KMS-11 (cell line): ENCODE measurements around the gene HCN4.

Experiments
- H2AFZ ChIP-seq: fragments of 200-600 bp; sonication (generic); 2 replicates; pipeline ENCODE4 v1.6.1; 2016; ENCODE audit warnings: antibody characterized with exemption, mixed run types, low read depth
- H3K27ac ChIP-seq: fragments of 200-600 bp; sonication (generic); 2 replicates; pipeline ENCODE4 v1.6.1; 2016; ENCODE audit warnings: mild to moderate bottlenecking, mixed run types
- H3K27me3 ChIP-seq: fragments of 200-600 bp; sonication (generic); 2 replicates; pipeline ENCODE4 v1.6.1; 2017; ENCODE audit warnings: mild to moderate bottlenecking, low read depth, mixed run types, moderate library complexity; ENCODE audit not compliant: insufficient read depth
- H3K36me3 ChIP-seq: fragments of 200-600 bp; sonication (generic); 2 replicates; pipeline ENCODE4 v1.6.1; 2017; ENCODE audit warnings: mild to moderate bottlenecking, mixed run types; ENCODE audit not compliant: insufficient read depth
- H3K4me1 ChIP-seq: fragments of 200-600 bp; sonication (generic); 2 replicates; pipeline ENCODE4 v1.6.1; 2016; ENCODE audit warnings: mild to moderate bottlenecking, low read depth, mixed run types; ENCODE audit not compliant: poor library complexity, severe bottlenecking
- H3K4me2 ChIP-seq: fragments of 200-600 bp; sonication (generic); 2 replicates; pipeline ENCODE4 v1.7.0; 2016; ENCODE audit warnings: mild to moderate bottlenecking, mixed run types
- H3K4me3 ChIP-seq: fragments of 200-600 bp; sonication (generic); IDR thresholded peaks from 2 replicates; pipeline ENCODE4 v1.6.1; 2017; ENCODE audit warnings: low read depth, low read length, mixed read lengths; ENCODE audit not compliant: insufficient read depth
- H3K79me2 ChIP-seq: fragments of 200-600 bp; sonication (generic); 2 replicates; pipeline ENCODE4 v1.6.1; 2016; ENCODE audit warnings: low read depth, mixed run types; ENCODE audit not compliant: insufficient read depth
- H3K9ac ChIP-seq: fragments of 200-600 bp; sonication (generic); 2 replicates; pipeline ENCODE4 v1.6.1; 2016; ENCODE audit warnings: mild to moderate bottlenecking, mixed run types
- H4K20me1 ChIP-seq: fragments of 200-600 bp; sonication (generic); 2 replicates; pipeline ENCODE4 v1.6.1; 2016; ENCODE audit warnings: mild to moderate bottlenecking, mixed run types; ENCODE audit not compliant: insufficient read depth
- CTCF ChIP-seq: fragments of 200-600 bp; sonication (generic); conservative IDR thresholded peaks from 2 replicates; pipeline ENCODE4 v1.6.1; 2017; ENCODE audit warnings: low read depth, mild to moderate bottlenecking, antibody characterized with exemption, low read length, moderate library complexity, mixed read lengths

HCN4 gene

GRCh38 chr15:73385205-73385604 lies 16.4 kb upstream of the HCN4 start:
- H3K36me3 ChIP-seq, result no peaks in the 10 kb centered on the region
- H3K79me2 ChIP-seq, result no peaks in the 10 kb centered on the region
- no peaks in the 10 kb centered on the region for H3K4me1 ChIP-seq
- no peak overlapping the region for H3K4me2 ChIP-seq
- H3K27me3 ChIP-seq, result no peaks in the 10 kb centered on the region
- TF ChIP-seq CTCF, result no peak
- H3K27ac ChIP-seq, result no peak overlapping the region
- H4K20me1 ChIP-seq, result no peaks in the 10 kb centered on the region
- no peak overlapping the region for H3K9ac ChIP-seq
- H2AFZ ChIP-seq, result no peak overlapping the region
- no peak overlapping the region for H3K4me3 ChIP-seq

GRCh38 chr15:73383310-73384189 lies 14.8 kb upstream of the HCN4 start:
- Histone ChIP-seq H3K4me3 (no peak overlapping the region), H3K27ac (no peak overlapping the region), H3K4me2 (no peak overlapping the region), H3K36me3 (no peaks in the 10 kb centered on the region), H3K9ac (no peak overlapping the region), H3K79me2 (no peaks in the 10 kb centered on the region), H2AFZ (no peak overlapping the region), H4K20me1 (no peaks in the 10 kb centered on the region), H3K27me3 (no peaks in the 10 kb centered on the region), H3K4me1 (no peaks in the 10 kb centered on the region)
- no peak for TF ChIP-seq CTCF

GRCh38 chr15:73382115-73382514 lies 13.4 kb upstream of the HCN4 start:
- no peaks in the 10 kb centered on the region for H3K79me2 ChIP-seq
- H3K4me1 ChIP-seq, result no peaks in the 10 kb centered on the region
- H3K9ac ChIP-seq, result no peak overlapping the region
- TF ChIP-seq CTCF, result no peak
- H3K27me3 ChIP-seq, result no peaks in the 10 kb centered on the region
- no peak overlapping the region for H3K4me2 ChIP-seq
- H4K20me1 ChIP-seq, result no peaks in the 10 kb centered on the region
- H2AFZ ChIP-seq, result no peak overlapping the region
- H3K36me3 ChIP-seq, result no peaks in the 10 kb centered on the region
- H3K4me3 ChIP-seq, result no peak overlapping the region
- no peak overlapping the region for H3K27ac ChIP-seq

GRCh38 chr15:73380661-73381060 lies 11.9 kb upstream of the HCN4 start:
- no peaks in the 10 kb centered on the region for H3K4me1 ChIP-seq
- H3K27ac ChIP-seq, result no peak overlapping the region
- H3K36me3 ChIP-seq, result no peaks in the 10 kb centered on the region
- H3K79me2 ChIP-seq, result no peaks in the 10 kb centered on the region
- H3K4me2 ChIP-seq, result no peak overlapping the region
- no peak overlapping the region for H3K9ac ChIP-seq
- no peak for TF ChIP-seq CTCF
- H3K27me3 ChIP-seq, result no peaks in the 10 kb centered on the region
- no peak overlapping the region for H3K4me3 ChIP-seq
- no peaks in the 10 kb centered on the region for H4K20me1 ChIP-seq
- no peak overlapping the region for H2AFZ ChIP-seq
